ENCODE results near the gene AOC2. TPM values are rescaled to one million over a fixed set of nuclear protein-coding genes. Genes with fewer than 3 reads are reported as not detected.

AOC2 gene
- total and polyA plus RNA-seq, 9 of the 15 experiments (the other 6 are each of a cell fraction or from before 2014, with no cell fraction given) = 0.08 to 0.91 (median 0.49) TPM

- ATAC-seq (peak; percentile 69), DNase-seq (ENCODE audit: extremely low read depth in 1 of 4, low spot score in 3 of 4) (no peak), FAIRE-seq (peak; percentile 48)
- no peaks in the 10 kb centered on the region for H3K9me1 ChIP-seq (ENCODE audit: control insufficient read depth, insufficient read depth, low read length)
- H2AFZ ChIP-seq (ENCODE audit: low read depth, low read length) = peak overlapping the region; percentile 69
- intact Hi-C loops (cut with micrococcal nuclease) (no loop called here), in situ Hi-C loops (cut with MboI) (no loop called here)
- H3K4me1 ChIP-seq (replicated peaks in 1 of 2; ENCODE audit: control insufficient read depth in 2 of 2, insufficient read depth in 2 of 2, low read length in 2 of 2) = no peaks in the 10 kb centered on the region; a peak in 1 of 5 replicates
- 53% methylated on average over 10 of the region's 10 CpGs for WGBS (ENCODE audit: insufficient coverage, low coverage, missing lambda C conversion rate)
- H4K20me1 ChIP-seq (replicated peaks; ENCODE audit: control insufficient read depth, insufficient read depth, low read length) = no peaks in the 10 kb centered on the region
- CTCF ChIA-PET (ENCODE audit: low intra/inter-chr PET ratio) = no interaction called here
- no peaks in the 10 kb centered on the region for H3K79me2 ChIP-seq (ENCODE audit: control insufficient read depth, insufficient read depth, low read length)
- TF ChIP-seq HNRNPH1 (optimal IDR thresholded peaks at IDR 0.05; ENCODE audit: low read depth, low read length) (no peak), BHLHE40 (IDR thresholded peaks at IDR 0.05; ENCODE audit: low read length) (no peak), SMARCA4 (IDR thresholded peaks at IDR 0.05) (no peak)
- TF ChIP-seq, protein P1, sequence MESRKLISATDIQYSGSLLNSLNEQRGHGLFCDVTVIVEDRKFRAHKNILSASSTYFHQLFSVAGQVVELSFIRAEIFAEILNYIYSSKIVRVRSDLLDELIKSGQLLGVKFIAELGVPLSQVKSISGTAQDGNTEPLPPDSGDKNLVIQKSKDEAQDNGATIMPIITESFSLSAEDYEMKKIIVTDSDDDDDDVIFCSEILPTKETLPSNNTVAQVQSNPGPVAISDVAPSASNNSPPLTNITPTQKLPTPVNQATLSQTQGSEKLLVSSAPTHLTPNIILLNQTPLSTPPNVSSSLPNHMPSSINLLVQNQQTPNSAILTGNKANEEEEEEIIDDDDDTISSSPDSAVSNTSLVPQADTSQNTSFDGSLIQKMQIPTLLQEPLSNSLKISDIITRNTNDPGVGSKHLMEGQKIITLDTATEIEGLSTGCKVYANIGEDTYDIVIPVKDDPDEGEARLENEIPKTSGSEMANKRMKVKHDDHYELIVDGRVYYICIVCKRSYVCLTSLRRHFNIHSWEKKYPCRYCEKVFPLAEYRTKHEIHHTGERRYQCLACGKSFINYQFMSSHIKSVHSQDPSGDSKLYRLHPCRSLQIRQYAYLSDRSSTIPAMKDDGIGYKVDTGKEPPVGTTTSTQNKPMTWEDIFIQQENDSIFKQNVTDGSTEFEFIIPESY (CRISPR knock-in tag; IDR thresholded peaks at IDR 0.05) = peak; percentile 54; the same call in 1 of the 2 replicates
- no peaks in the 10 kb centered on the region for H3K36me3 ChIP-seq (ENCODE audit: control insufficient read depth, insufficient read depth, low read length)
- POLR2A ChIA-PET = interaction anchor here (1.1 to 1.3 kb wide), 3 partner anchors 11 to 44 kb away, joined by 3 to 4 read pairs (median 3); no protein-coding TSS in a partner anchor
- H3K9me3 ChIP-seq (replicated peaks; ENCODE audit: control insufficient read depth, insufficient read depth, low read depth, low read length) = no peaks in the 10 kb centered on the region; the same call in 1 of the 2 replicates
- BruUV-seq (replicated peaks) = no TSS peak
- no peaks in the 10 kb centered on the region for H3K27me3 ChIP-seq (ENCODE audit: control insufficient read depth in 2 of 2, insufficient read depth in 2 of 2, low read length in 2 of 2)
- no peak overlapping the region for H3K4me2 ChIP-seq (ENCODE audit: insufficient read depth, low read length)
- peak overlapping the region in 1 of 2 experiments; percentile 74; a peak in 1 of 4 replicates for H3K9ac ChIP-seq (ENCODE audit: insufficient read depth in 1 of 2, low read depth in 2 of 2, low read length in 2 of 2)
- H3K27ac ChIP-seq (ENCODE audit: extremely low read depth, low read depth, low read length) = no peak overlapping the region
- H3K4me3 ChIP-seq = no peak overlapping the region
These were observed 47.3 kb downstream of the AOC2 start for GRCh38 chr17:42891539-42892152.
